Epithelial cell of proximal tubule (primary cell): ENCODE measurements around the gene TGM2. TPM values are rescaled to one million over a fixed set of nuclear protein-coding genes. Genes with fewer than 3 reads are reported as not detected.
"Not testable (repeated sequence)": the region's sequence is repeated elsewhere in the genome, so short reads cannot be mapped to it uniquely, and the experiment has no call there.

Source experiments
- DNase-seq: peaks from one replicate; pipeline ENCODE4 v3.0.0-alpha.2; 2011; ENCODE audit warnings: low read depth
- H3K4me3 ChIP-seq: 2 replicates; pipeline ENCODE4 v1.5.1; 2011; ENCODE audit warnings: low read depth, mild to moderate bottlenecking, low read length
- total RNA-seq: library from RNA; depleted of rRNA; stranded (reverse); fragments of >200 nt; gene quantifications from 2 replicates; pipeline ENCODE4 v1.2.3, GENCODE V29; 2015
- TF ChIP-seq, protein P1 (sequence below): conservative IDR thresholded peaks from 2 replicates; pipeline ENCODE4 v1.5.1; 2012; ENCODE audit warnings: low read depth, mild to moderate bottlenecking, low read length

Gene TGM2
- total RNA-seq, 1 donor from 2014 or later, result 150 TPM

DNA sequence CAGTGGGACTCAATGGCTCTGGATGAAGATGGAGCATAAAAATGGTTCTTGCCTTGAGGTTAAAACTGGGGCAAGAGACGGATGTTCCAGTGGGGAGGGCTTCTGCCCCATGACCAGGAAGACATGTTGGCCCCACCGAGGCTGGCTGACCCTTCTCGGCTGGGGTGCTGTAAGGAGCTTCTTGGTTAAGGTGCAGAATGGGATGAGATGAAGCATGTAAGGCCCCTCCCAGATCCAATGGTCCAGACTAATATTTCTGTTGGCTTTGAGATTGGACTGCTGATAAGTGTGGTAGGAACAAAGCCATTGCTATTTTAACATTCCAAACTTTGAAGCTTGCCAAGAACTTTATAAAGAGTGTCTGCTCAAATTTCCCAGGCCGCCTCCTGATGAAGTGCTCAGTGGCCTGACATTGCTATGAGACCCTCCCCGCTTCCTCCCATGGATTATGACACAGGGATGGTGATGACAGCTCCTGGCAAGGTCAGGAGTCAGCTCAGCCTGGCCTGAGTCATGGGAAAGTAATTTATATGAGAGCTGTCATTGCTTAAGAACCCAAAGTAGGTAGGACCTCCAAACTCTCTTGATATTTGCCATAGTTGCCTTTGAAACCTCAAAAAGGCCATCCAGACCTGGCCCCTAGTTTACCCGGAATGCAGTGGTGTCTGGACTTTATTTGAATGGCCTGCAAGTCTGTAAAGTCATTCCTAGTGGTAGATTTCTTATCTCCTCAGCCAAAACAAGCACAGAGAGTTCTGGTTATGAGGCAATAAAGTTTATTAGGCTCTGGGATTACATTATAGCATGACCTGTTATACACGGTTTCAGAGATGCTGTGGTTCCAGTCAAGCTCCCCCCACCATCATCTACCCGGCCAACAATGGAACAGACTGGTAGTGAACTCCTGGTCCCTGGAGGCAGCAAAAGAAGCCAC, 55.2 kb downstream of the TGM2 start:
- H3K4me3 ChIP-seq, result no peak overlapping the region
- DNase-seq, result peak; percentile 43
- TF ChIP-seq, protein P1, sequence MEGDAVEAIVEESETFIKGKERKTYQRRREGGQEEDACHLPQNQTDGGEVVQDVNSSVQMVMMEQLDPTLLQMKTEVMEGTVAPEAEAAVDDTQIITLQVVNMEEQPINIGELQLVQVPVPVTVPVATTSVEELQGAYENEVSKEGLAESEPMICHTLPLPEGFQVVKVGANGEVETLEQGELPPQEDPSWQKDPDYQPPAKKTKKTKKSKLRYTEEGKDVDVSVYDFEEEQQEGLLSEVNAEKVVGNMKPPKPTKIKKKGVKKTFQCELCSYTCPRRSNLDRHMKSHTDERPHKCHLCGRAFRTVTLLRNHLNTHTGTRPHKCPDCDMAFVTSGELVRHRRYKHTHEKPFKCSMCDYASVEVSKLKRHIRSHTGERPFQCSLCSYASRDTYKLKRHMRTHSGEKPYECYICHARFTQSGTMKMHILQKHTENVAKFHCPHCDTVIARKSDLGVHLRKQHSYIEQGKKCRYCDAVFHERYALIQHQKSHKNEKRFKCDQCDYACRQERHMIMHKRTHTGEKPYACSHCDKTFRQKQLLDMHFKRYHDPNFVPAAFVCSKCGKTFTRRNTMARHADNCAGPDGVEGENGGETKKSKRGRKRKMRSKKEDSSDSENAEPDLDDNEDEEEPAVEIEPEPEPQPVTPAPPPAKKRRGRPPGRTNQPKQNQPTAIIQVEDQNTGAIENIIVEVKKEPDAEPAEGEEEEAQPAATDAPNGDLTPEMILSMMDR, result no peak

DNA sequence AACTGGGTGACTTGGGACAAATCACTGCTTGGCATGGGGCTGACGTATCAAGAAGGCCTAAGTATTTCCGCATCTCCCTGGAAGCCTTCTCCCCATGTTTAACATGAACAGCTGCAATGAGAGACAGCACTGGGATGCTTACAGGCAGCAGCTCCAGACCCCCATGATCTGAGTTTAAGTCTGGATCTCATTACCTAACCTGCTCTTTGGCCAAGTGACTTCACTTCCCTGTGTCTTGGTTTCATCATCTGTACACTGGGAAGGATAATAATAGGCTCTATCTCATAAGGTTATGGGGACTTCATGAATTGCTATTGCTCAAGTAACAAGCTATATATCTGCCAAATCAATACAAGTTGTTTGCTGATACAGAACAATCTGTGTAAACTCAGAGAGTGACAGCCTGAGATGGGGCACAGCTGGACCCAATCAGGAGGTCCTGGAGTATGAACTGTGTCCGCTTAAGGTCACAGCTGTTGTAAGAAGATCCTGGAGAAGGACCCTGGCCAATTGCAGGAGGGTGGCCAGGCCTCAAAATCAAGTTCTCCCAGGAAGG, 56.0 kb downstream of the TGM2 start:
- no peak for DNase-seq
- no peak overlapping the region for H3K4me3 ChIP-seq
- TF ChIP-seq, protein P1, result no peak

DNA sequence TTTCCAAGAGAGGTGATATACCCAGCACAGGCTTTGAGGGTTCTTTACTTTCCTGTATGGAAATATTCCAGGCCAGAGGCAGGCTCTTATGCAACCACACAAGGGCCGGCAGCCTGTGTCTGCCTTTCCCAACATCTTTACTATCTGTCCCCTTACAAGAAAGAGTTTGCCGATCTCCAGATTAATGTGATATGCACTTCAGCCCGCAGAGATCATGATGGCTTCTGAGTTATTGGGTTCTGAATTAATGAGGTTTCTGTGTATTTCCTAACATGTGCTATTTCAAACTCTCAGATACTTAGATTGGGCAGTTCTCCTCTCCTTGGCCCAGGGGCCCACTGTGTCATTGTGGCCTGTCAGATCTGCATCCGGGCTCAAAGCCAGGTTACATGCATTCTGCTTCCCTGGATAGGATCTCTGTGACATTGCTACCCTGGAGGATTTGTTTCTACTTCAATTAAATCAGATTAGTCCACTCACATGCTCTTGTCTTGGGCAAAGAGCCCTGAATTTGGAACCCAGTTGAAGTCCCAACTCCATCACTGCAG, 56.6 kb downstream of the TGM2 start:
- TF ChIP-seq, protein P1, result no peak
- no peak overlapping the region for H3K4me3 ChIP-seq
- DNase-seq, result no peak

DNA sequence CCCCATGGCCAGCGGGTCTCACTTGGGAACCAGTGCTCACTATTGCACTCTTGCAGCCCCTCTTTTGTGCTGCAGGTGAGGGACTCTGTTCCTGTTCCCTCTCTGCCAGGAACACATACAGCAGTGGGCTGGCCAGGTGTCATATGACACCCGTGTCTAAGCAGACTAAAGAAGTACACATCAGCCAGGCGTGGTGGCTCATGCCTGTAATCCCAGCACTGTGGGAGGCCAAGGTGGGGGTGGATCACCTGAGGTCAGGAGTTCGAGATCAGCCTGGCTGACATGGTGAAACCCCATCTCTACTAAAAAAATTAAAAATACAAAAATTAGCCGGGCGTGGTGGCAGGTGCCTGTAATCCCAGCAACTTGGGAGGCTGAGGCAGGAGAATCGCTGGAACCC, 57.2 kb downstream of the TGM2 start:
- not testable (repeated sequence) for H3K4me3 ChIP-seq, DNase-seq

DNA sequence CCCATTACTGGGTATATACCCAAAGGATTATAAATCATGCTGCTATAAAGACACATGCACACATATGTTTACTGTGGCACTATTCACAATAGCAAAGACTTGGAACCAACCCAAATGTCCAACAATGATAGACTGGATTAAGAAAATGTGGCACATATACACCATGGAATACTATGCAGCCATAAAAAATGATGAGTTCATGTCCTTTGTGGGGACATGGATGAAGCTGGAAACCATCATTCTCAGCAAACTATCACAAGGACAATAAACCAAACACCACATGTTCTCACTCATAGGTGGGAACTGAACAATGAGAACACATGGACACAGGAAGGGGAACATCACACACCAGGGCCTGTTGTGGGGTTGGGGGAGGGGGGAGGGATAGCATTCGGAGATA, 57.7 kb downstream of the TGM2 start:
- DNase-seq, H3K4me3 ChIP-seq: not testable (repeated sequence)

DNA sequence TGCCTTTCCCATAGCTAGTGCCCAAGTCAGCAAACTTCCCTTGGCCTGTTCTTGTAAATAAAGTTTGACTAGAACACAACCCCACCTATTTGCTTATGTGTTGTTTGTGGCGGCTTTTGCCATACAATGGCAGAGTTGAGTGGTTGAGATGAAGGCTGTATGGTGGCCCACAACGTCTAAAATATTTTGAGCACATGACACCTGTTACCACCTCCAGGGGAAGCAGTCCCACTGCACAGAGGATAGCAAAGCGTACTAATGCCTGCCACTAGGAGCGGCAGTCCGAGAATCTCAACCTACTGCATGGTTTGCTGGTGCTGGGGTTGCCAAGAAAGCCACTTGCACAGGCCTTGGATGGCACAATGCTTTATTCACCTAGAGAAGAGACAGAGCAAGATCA, 58.6 kb downstream of the TGM2 start:
- H3K4me3 ChIP-seq, result no peak overlapping the region
- TF ChIP-seq, protein P1, result no peak
- DNase-seq, result no peak

DNA sequence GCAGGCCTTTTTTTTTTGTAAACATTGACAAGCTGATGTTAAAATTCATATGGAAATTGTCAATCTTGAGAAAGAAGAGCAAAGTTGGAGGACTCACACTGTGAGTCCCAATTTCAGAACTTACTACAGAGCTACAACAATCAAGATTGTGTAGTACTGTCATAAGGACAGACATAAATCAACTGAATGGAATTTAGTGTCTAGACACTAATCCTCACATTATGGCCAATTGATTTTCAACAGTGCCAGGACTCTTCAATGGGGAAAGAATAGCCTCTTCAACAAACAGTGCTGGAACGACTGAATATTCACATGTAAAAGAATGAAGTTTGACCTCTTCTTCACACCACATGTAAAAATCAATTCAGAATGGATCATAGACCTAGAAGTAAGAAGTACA, 60.8 kb downstream of the TGM2 start:
- no peak for DNase-seq
- no peak overlapping the region for H3K4me3 ChIP-seq
- TF ChIP-seq, protein P1, result no peak

DNA sequence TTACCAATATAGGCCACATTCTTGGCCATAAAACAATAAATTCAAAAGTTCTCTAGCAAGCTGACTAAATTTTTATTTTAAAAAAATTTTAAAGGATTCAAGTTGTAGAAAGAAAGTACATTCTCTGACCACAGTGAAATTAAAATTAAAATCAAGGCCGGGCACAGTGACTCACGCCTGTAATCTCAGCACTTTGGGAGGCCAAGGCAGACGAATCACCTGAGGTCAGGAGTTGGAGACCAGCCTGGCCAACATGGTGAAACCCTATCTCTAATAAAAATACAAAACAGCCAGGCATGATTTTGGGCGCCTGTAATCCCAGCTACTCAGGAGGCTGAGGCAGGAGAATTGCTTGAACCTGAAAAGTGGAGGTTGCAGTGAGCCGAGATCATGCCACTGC, 62.9 kb downstream of the TGM2 start:
- not testable (repeated sequence) for H3K4me3 ChIP-seq, DNase-seq
